SK-N-SH (cell line): Measurements from ENCODE around the gene LONP2. TPM values are rescaled to one million over a fixed set of nuclear protein-coding genes. Genes with fewer than 3 reads are reported as not detected.
A peak's percentile ranks its signal among the peaks of the same experiment; 100 is the strongest.

Source experiments
- CTCF ChIA-PET: fragments of 300-600, 350-600 bp; formaldehyde crosslinking; extraction: SDS; loops from one replicate; lab custom pipeline; 2021; lab: Yijun Ruan, JAX
- POLR2A ChIA-PET: fragments of 350-600 bp; sonication (Branson Sonifier 250); formaldehyde crosslinking; extraction: SDS; loops from one replicate; lab custom pipeline; 2020; ENCODE audit warnings: antibody characterized with exemption, inconsistent platforms; lab: Yijun Ruan, JAX
- DNase-seq: peaks from one replicate; pipeline ENCODE4 v3.0.0; 2012
- H2AFZ ChIP-seq: fragments of 200-600 bp; sonication (generic); 2 replicates; pipeline ENCODE4 v1.8.1; 2016; ENCODE audit warnings: antibody characterized with exemption, mild to moderate bottlenecking, low read depth
- H3F3A ChIP-seq: fragments of 200-600 bp; sonication (generic); replicated peaks from 2 replicates; pipeline ENCODE3; 2016; ENCODE audit warnings: antibody characterized with exemption, mild to moderate bottlenecking; ENCODE audit not compliant: insufficient read depth
- H3K27ac ChIP-seq, 2 experiments: fragments of 200-500 bp in 1 of 2; fragments of 200-600 bp in 1 of 2; sonication (Bioruptor generic) in 1 of 2; sonication (generic), shearing (Covaris generic) in 1 of 2; 2 replicates each; pipeline versions ENCODE4 v1.5.1 to v1.6.1; 2014 to 2016; ENCODE audit warnings: low read depth in 2 of 2, inconsistent platforms in 1 of 2, low read length in 1 of 2, mild to moderate bottlenecking in 1 of 2, mixed read lengths in 1 of 2
- H3K27me3 ChIP-seq: fragments of 200-600 bp; sonication (generic), shearing (Covaris generic); 2 replicates; pipeline ENCODE4 v1.6.1; 2016; ENCODE audit warnings: mixed run types; ENCODE audit not compliant: insufficient read depth
- H3K36me3 ChIP-seq, 2 experiments: fragments of 200-500 bp in 1 of 2; fragments of 200-600 bp in 1 of 2; sonication (Bioruptor generic) in 1 of 2; sonication (generic) in 1 of 2; replicated peaks in 1 of 2; 2 replicates each; pipeline versions ENCODE3 to v1.5.1; 2014 to 2016; ENCODE audit warnings: low read length in 1 of 2, mild to moderate bottlenecking in 1 of 2; ENCODE audit not compliant: insufficient read depth in 2 of 2, control insufficient read depth in 1 of 2
- H3K4me1 ChIP-seq, 2 experiments: fragments of 200-500 bp in 1 of 2; fragments of 200-600 bp in 1 of 2; sonication (Bioruptor generic) in 1 of 2; sonication (generic), shearing (Covaris generic) in 1 of 2; 2 replicates each; pipeline versions ENCODE4 v1.5.1 to v1.6.1; 2014 to 2016; ENCODE audit warnings: low read depth in 1 of 2, low read length in 1 of 2, mixed run types in 1 of 2; ENCODE audit not compliant: insufficient read depth in 2 of 2, control insufficient read depth in 1 of 2
- H3K4me2 ChIP-seq: fragments of 200-600 bp; sonication (generic), shearing (Covaris generic); 2 replicates; pipeline ENCODE4 v1.6.1; 2017; ENCODE audit warnings: mixed run types
- H3K4me3 ChIP-seq, 2 experiments: fragments of 200-500 bp in 1 of 2; fragments of 200-600 bp in 1 of 2; sonication (Bioruptor generic) in 1 of 2; sonication (generic), shearing (Covaris generic) in 1 of 2; 2 replicates each; pipeline versions ENCODE4 v1.5.1 to v1.8.1; 2014 to 2016; ENCODE audit warnings: low read depth in 2 of 2, inconsistent platforms in 1 of 2, low read length in 1 of 2, mild to moderate bottlenecking in 1 of 2, mixed read lengths in 1 of 2, moderate library complexity in 1 of 2
- H3K79me2 ChIP-seq: fragments of 200-600 bp; sonication (generic); 2 replicates; pipeline ENCODE4 v1.8.1; 2017; ENCODE audit warnings: mild to moderate bottlenecking; ENCODE audit not compliant: insufficient read depth
- H3K9ac ChIP-seq: fragments of 200-600 bp; sonication (generic); 2 replicates; pipeline ENCODE4 v1.6.1; 2017; ENCODE audit warnings: mixed run types
- H3K9me2 ChIP-seq: fragments of 200-600 bp; sonication (generic); 2 replicates; pipeline ENCODE4 v1.6.1; 2017; ENCODE audit warnings: mixed run types
- H3K9me3 ChIP-seq: fragments of 200-600 bp; sonication (generic); 2 replicates; pipeline ENCODE4 v1.6.1; 2017; ENCODE audit warnings: mixed run types, mild to moderate bottlenecking, moderate library complexity
- H4K20me1 ChIP-seq: fragments of 200-600 bp; sonication (generic); 2 replicates; pipeline ENCODE4 v1.6.1; 2017; ENCODE audit warnings: mild to moderate bottlenecking, mixed run types; ENCODE audit not compliant: insufficient read depth
- CHD2 ChIP-seq: fragments of 150-350 bp; IDR thresholded peaks from 2 replicates; pipeline ENCODE4 v1.6.1; 2018; ENCODE audit warnings: low read length; ENCODE audit not compliant: partially characterized antibody
- EZH2phosphoT487 ChIP-seq: fragments of 200-600 bp; sonication (generic); IDR thresholded peaks from 2 replicates; pipeline ENCODE4 v1.6.1; 2017; ENCODE audit warnings: low read depth, mixed run types, mild to moderate bottlenecking, antibody characterized with exemption, moderate library complexity, borderline replicate concordance
- FOSL2 ChIP-seq: IDR thresholded peaks from 2 replicates; pipeline ENCODE4 v1.4.0; 2012; ENCODE audit warnings: low read depth, mild to moderate bottlenecking, moderate library complexity, borderline replicate concordance
- FOXJ3 ChIP-seq: sonication (generic); formaldehyde crosslinking; IDR thresholded peaks from 2 replicates; pipeline ENCODE4 v1.5.1; 2020; ENCODE audit warnings: mild to moderate bottlenecking, missing genetic modification reagents
- FOXM1 ChIP-seq: IDR thresholded peaks from 2 replicates; pipeline ENCODE4 v1.4.0; 2012; ENCODE audit warnings: low read depth, mild to moderate bottlenecking
- IRF3 ChIP-seq: fragments of 150-350 bp; IDR thresholded peaks from 2 replicates; pipeline ENCODE4 v1.6.1; 2016; ENCODE audit warnings: mild to moderate bottlenecking, low read depth, low read length
- RAD21 ChIP-seq: IDR thresholded peaks from 2 replicates; pipeline ENCODE4 v1.6.1; 2012; ENCODE audit warnings: mild to moderate bottlenecking, low read length
- RFX5 ChIP-seq: IDR thresholded peaks from 2 replicates; pipeline ENCODE4 v1.6.1; 2012; ENCODE audit warnings: mild to moderate bottlenecking, improper control_type of control experiment, low read length
- YY1 ChIP-seq: IDR thresholded peaks from 2 replicates; pipeline ENCODE4 v1.4.0; 2012; ENCODE audit warnings: low read depth, mild to moderate bottlenecking
- ZBTB33 ChIP-seq: IDR thresholded peaks from 2 replicates; pipeline ENCODE4 v1.4.0; 2012; ENCODE audit warnings: low read depth, borderline replicate concordance
- WGBS: methylation state at CpG from one replicate; pipeline ENCODE4 v1.1.6; 2017; ENCODE audit warnings: low lambda C conversion rate; 5-methylcytosine and 5-hydroxymethylcytosine counted together
- polyA plus RNA-seq, 3 experiments: library from polyadenylated mRNA; depleted of rRNA; stranded (reverse); fragments of >200 nt; gene quantifications; 2 replicates each; pipeline ENCODE4 v1.2.3, GENCODE V29; 2012

LONP2 gene
- polyA plus RNA-seq, 1 of the 3 experiments (the other 2 are of a cell fraction) = 22.4 TPM

- Histone ChIP-seq H3K9ac (no peak overlapping the region), H3K9me3 (no peaks in the 10 kb centered on the region), H3K79me2 (peaks cover 100% of the 10 kb centered on the region), H3K4me2 (no peak overlapping the region), H3K36me3 (no peaks in the 10 kb centered on the region), H3K27me3 (no peaks in the 10 kb centered on the region), H3K27ac (peak overlapping the region; percentile 21 to 39; a peak in 2 of 4 replicates), H3F3A (peaks cover 29% of the 10 kb centered on the region), H4K20me1 (peaks cover 99% of the 10 kb centered on the region), H3K9me2 (no peaks in the 10 kb centered on the region), H3K4me3 (no peak overlapping the region), H2AFZ (no peak overlapping the region), H3K4me1 (peaks cover 19 to 52% of the 10 kb centered on the region in 2 experiments; a peak in 3 of 4 replicates)
- DNase-seq = no peak
- ChIA-PET POLR2A (no interaction called here), CTCF (no interaction called here)
- TF ChIP-seq RFX5 (no peak), FOSL2 (no peak), YY1 (no peak), FOXJ3 (CRISPR knock-in tag) (no peak), FOXM1 (no peak), IRF3 (no peak)
Observed at GRCh38 chr16:48371393-48371780, 127.3 kb downstream of the LONP2 start.

GRCh38 chr16:48372744-48373143 lies 128.6 kb downstream of the LONP2 start:
- POLR2A ChIA-PET = no interaction called here
- peaks cover 99% of the 10 kb centered on the region for H4K20me1 ChIP-seq

More at GRCh38 chr16:48372744-48373143, 128.6 kb downstream of the LONP2 start:
- Histone ChIP-seq H3F3A (peaks cover 26% of the 10 kb centered on the region), H3K36me3 (no peaks in the 10 kb centered on the region), H3K9me2 (no peaks in the 10 kb centered on the region), H3K27ac (no peak overlapping the region), H2AFZ (no peak overlapping the region), H3K79me2 (peaks cover 100% of the 10 kb centered on the region), H3K4me3 (no peak overlapping the region), H3K4me2 (no peak overlapping the region), H3K4me1 (peaks cover 14 to 38% of the 10 kb centered on the region in 2 experiments; a peak in 3 of 4 replicates), H3K9me3 (no peaks in the 10 kb centered on the region), H3K27me3 (no peaks in the 10 kb centered on the region), H3K9ac (no peak overlapping the region)
- WGBS = 98% methylated on average over 4 of the region's 4 CpGs
- CTCF ChIA-PET = no interaction called here
- DNase-seq = no peak
- TF ChIP-seq ZBTB33 (no peak), RFX5 (no peak), FOSL2 (no peak), EZH2phosphoT487 (no peak), CHD2 (no peak), FOXM1 (no peak), RAD21 (no peak)
